Measurements from ENCODE around the gene ACTN3.
A peak's percentile ranks its signal among the peaks of the same experiment; 100 is the strongest.

- peak; percentile 71 for TF ChIP-seq CTCF (IDR thresholded peaks at IDR 0.05; ENCODE audit: poor library complexity)
- TF ChIP-seq EZH2 (IDR thresholded peaks at IDR 0.05; ENCODE audit: borderline replicate concordance): no peak
Observed at GRCh38 chr11:66579017-66579606, 32.4 kb downstream of the ACTN3 start.

All from hepatocyte (in vitro differentiated cells).